DND-41 (cell line): ENCODE results near the gene AEN.

ENCODE experiments used
- ATAC-seq: fragments of 200-7000 bp; cut with Tn5 transposase; 3 replicates; pipeline ENCODE4 v1.9.1; 2021; ENCODE audit warnings: low read depth; ENCODE audit not compliant: insufficient read depth
- DNase-seq: peaks from one replicate; pipeline ENCODE4 v3.0.0-alpha.2; 2020
- H2AFZ ChIP-seq: 2 replicates; pipeline ENCODE4 v1.6.0; 2012; ENCODE audit warnings: low read depth, low read length
- H3K27ac ChIP-seq: 2 replicates; pipeline ENCODE4 v1.5.1; 2012; ENCODE audit warnings: low read length, inconsistent platforms
- H3K27me3 ChIP-seq: fragments of 200-600 bp; sonication (generic); 2 replicates; pipeline ENCODE4 v1.6.0; 2012; ENCODE audit warnings: low read length, mild to moderate bottlenecking, inconsistent platforms; ENCODE audit not compliant: insufficient read depth, poor library complexity
- H3K36me3 ChIP-seq: 2 replicates; pipeline ENCODE4 v1.5.1; 2012; ENCODE audit warnings: low read length, inconsistent platforms; ENCODE audit not compliant: insufficient read depth
- H3K4me1 ChIP-seq: 2 replicates; pipeline ENCODE4 v1.5.1; 2012; ENCODE audit warnings: mild to moderate bottlenecking, low read length; ENCODE audit not compliant: insufficient read depth
- H3K4me2 ChIP-seq: 2 replicates; pipeline ENCODE4 v1.6.0; 2012; ENCODE audit warnings: mild to moderate bottlenecking, moderate library complexity, low read length, inconsistent platforms; ENCODE audit not compliant: insufficient read depth
- H3K4me3 ChIP-seq, 2 experiments: fragments of 200-600 bp in 1 of 2; shearing (Covaris generic) in 1 of 2; 2 replicates each; pipeline ENCODE4 v1.5.1; 2012 to 2016; ENCODE audit warnings: inconsistent platforms in 2 of 2, low read length in 2 of 2, mild to moderate bottlenecking in 2 of 2, low read depth in 1 of 2, moderate library complexity in 1 of 2
- H3K79me2 ChIP-seq: 2 replicates; pipeline ENCODE4 v1.6.0; 2012; ENCODE audit warnings: low read length, inconsistent platforms; ENCODE audit not compliant: insufficient read depth
- H3K9ac ChIP-seq: 2 replicates; pipeline ENCODE4 v1.6.0; 2012; ENCODE audit warnings: low read depth, mild to moderate bottlenecking, inconsistent platforms, low read length, moderate library complexity
- H3K9me3 ChIP-seq: 2 replicates; pipeline ENCODE4 v1.5.1; 2012; ENCODE audit warnings: low read length, moderate library complexity, mild to moderate bottlenecking, inconsistent platforms; ENCODE audit not compliant: insufficient read depth, severe bottlenecking
- H4K20me1 ChIP-seq: 2 replicates; pipeline ENCODE4 v1.6.0; 2012; ENCODE audit warnings: low read length; ENCODE audit not compliant: insufficient read depth
- CTCF ChIP-seq: IDR thresholded peaks from 2 replicates; pipeline ENCODE4 v1.5.1; 2012; ENCODE audit warnings: borderline replicate concordance, low read length, moderate library complexity, mild to moderate bottlenecking; ENCODE audit not compliant: poor library complexity, severe bottlenecking; ENCODE audit errors: extremely low read depth
- EZH2 ChIP-seq: IDR thresholded peaks from 3 replicates; pipeline ENCODE4 v1.6.1; 2012; ENCODE audit warnings: borderline replicate concordance, low read depth, mild to moderate bottlenecking, moderate library complexity, low read length, inconsistent platforms; ENCODE audit not compliant: severe bottlenecking

Gene AEN

DNA sequence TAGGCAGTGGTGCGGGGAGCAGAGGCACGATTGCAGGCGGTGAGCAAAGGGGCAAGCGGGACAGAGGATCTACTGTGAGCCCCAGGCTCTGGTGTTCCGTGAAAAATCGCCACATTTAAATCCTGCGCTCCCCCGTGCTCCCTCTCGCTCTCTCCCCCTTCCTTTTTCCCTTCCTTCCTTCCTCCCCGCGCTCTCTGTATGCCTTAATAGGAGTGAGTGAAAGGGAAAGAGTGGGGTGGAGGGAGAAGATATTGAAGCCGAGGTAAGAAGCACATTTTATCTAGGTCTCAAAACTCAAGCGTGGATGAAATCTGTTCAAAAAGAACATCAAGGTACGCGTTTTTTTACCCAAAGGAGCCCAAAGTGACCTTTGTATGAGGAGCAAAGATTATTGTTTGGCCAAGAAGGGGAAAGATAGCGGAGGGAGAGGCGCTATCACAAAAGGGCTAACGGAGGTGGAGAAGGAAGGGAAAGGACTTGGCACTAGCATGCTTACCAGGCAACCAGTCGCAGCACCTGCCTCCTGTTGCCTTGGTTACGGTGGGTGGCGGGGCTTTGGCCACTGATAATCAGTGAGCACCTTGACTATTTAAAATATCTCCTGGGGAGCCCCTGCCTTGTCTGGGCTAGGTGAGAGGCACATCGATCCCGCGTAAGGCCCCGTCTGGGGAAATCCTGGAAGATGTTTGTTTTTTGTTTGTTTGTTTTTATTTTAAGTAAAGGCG, 14.9 kb upstream of the AEN start:
- ATAC-seq (no peak), DNase-seq (no peak)
- Histone ChIP-seq H3K27ac (no peak overlapping the region), H3K27me3 (peaks cover 6% of the 10 kb centered on the region), H3K79me2 (no peaks in the 10 kb centered on the region), H3K9me3 (no peaks in the 10 kb centered on the region), H2AFZ (no peak overlapping the region), H3K9ac (no peak overlapping the region), H4K20me1 (no peaks in the 10 kb centered on the region), H3K4me2 (no peak overlapping the region), H3K36me3 (no peaks in the 10 kb centered on the region), H3K4me1 (no peaks in the 10 kb centered on the region), H3K4me3 (no peak overlapping the region)
- TF ChIP-seq CTCF = no peak
- no peak for TF ChIP-seq EZH2

- H3K79me2 ChIP-seq = no peaks in the 10 kb centered on the region
- H4K20me1 ChIP-seq = no peaks in the 10 kb centered on the region
- DNase-seq = no peak
- no peak overlapping the region for H3K4me2 ChIP-seq
- no peak overlapping the region for H3K9ac ChIP-seq
- no peak for ATAC-seq
- no peaks in the 10 kb centered on the region for H3K4me1 ChIP-seq
- no peaks in the 10 kb centered on the region for H3K36me3 ChIP-seq
- H2AFZ ChIP-seq = no peak overlapping the region
- H3K4me3 ChIP-seq = no peak overlapping the region
- H3K27me3 ChIP-seq = peaks cover 6% of the 10 kb centered on the region
- no peaks in the 10 kb centered on the region for H3K9me3 ChIP-seq
- TF ChIP-seq EZH2 (no peak), CTCF (no peak)
- no peak overlapping the region for H3K27ac ChIP-seq
Measured at GRCh38 chr15:88607951-88608350, 13.2 kb upstream of the AEN start.

- Histone ChIP-seq H4K20me1 (no peaks in the 10 kb centered on the region), H2AFZ (no peak overlapping the region), H3K4me2 (no peak overlapping the region), H3K27me3 (peaks cover 6% of the 10 kb centered on the region), H3K79me2 (no peaks in the 10 kb centered on the region), H3K9me3 (no peaks in the 10 kb centered on the region), H3K36me3 (no peaks in the 10 kb centered on the region), H3K4me3 (no peak overlapping the region), H3K27ac (no peak overlapping the region), H3K4me1 (no peaks in the 10 kb centered on the region), H3K9ac (no peak overlapping the region)
- no peak for TF ChIP-seq EZH2
- no peak for TF ChIP-seq CTCF
- ATAC-seq (no peak), DNase-seq (no peak)
Measured at GRCh38 chr15:88608607-88609181, 12.4 kb upstream of the AEN start.
